RWPE1 (cell line): ENCODE measurements around the gene HDAC4.

ENCODE experiments used
- CTCF ChIA-PET: fragments of 350-600 bp; sonication (Branson Sonifier 250); formaldehyde crosslinking; extraction: SDS; loops from one replicate; lab custom pipeline; 2021; lab: Yijun Ruan, JAX
- POLR2A ChIA-PET: fragments of 400-600 bp; formaldehyde crosslinking; extraction: SDS; loops from one replicate; lab custom pipeline; 2020; ENCODE audit warnings: antibody characterized with exemption; ENCODE audit not compliant: low non-redundant PET; lab: Yijun Ruan, JAX
- DNase-seq: peaks from one replicate; pipeline ENCODE4 v3.0.0; 2012; ENCODE audit warnings: low spot score
- H3K27ac ChIP-seq: fragments of 450-650 bp; 2 replicates; pipeline ENCODE4 v1.5.1; 2017
- TF ChIP-seq, protein P1 (sequence below): fragments of 450-650 bp; conservative IDR thresholded peaks from 2 replicates; pipeline ENCODE4 v1.5.1; 2017; ENCODE audit warnings: low read depth, mild to moderate bottlenecking

HDAC4 gene

DNA sequence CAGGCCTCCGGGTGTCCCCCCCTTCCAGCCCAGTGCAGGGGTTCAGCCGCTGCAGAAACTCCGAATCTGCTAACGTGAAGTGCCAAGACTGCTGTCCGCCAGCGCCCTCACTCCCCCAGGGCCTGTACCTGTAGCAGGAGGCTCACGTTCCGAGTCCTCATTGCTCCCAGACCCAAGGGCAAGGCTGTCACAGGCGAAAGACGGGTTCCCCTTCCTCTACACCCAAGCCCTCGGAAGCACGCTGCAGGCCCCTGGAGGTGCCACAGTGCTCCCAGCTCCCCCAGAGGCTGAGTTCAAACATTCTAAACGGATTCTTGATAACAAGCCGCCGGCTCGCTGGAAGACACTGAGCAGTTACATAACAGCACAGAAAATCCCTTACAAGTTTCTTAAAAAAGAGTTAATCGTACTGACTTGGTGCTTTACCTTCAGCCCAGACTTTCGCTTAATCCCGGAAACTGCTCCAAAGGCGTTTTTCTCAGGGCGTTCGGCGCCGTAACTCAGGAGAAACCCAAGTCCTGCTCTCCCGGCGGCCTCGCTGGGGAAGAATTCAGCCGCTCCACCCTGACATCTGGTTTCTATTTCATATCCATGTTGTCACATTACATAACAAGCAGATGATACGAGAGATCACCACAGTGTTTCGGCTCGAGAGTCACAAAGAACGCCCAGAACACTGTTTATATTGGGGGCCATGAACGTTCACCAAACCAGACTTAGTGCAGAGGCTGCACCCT is 92.0 kb downstream of the HDAC4 start:
- H3K27ac ChIP-seq: no peak overlapping the region
- ChIA-PET POLR2A (no interaction called here), CTCF (interaction anchor here (0.6 kb wide), 1 partner anchor 181 kb away, joined by 3 read pairs; no protein-coding TSS in a partner anchor)
- TF ChIP-seq, protein P1, sequence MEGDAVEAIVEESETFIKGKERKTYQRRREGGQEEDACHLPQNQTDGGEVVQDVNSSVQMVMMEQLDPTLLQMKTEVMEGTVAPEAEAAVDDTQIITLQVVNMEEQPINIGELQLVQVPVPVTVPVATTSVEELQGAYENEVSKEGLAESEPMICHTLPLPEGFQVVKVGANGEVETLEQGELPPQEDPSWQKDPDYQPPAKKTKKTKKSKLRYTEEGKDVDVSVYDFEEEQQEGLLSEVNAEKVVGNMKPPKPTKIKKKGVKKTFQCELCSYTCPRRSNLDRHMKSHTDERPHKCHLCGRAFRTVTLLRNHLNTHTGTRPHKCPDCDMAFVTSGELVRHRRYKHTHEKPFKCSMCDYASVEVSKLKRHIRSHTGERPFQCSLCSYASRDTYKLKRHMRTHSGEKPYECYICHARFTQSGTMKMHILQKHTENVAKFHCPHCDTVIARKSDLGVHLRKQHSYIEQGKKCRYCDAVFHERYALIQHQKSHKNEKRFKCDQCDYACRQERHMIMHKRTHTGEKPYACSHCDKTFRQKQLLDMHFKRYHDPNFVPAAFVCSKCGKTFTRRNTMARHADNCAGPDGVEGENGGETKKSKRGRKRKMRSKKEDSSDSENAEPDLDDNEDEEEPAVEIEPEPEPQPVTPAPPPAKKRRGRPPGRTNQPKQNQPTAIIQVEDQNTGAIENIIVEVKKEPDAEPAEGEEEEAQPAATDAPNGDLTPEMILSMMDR: no peak
- DNase-seq: no peak

DNA sequence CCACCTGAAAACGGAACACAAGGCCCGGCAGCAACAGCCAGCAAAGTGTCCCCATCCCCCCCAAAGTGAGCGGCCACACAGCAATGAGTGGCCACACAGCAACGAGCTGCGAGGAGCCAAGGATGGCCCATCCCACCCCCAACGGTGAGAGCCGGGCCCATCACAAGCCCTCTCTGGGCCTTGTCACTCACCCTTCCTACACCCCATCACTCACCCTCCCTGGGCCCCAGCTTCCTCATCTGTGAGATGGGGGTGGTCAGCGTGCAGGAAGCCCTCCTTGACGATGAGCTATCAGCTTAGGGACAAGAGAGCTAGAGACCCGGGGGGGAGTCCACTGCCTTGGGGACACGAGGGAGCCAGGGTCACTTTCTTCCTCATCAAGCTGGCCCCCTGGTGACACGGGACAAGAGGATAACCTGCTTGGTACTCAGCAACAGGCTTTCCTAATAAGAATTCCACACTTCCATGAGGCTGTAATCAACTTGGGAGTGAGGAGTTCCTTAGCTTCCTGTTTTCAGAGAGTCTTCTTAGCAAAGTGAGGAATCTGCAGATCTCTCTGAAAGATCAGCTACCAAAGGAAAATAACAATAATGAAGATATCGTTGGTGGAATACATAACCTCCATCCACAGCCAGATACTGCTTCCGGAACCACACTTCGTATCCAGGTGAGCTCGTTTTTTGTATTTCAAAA is 92.8 kb downstream of the HDAC4 start:
- POLR2A ChIA-PET: no interaction called here
- H3K27ac ChIP-seq: no peak overlapping the region
- CTCF ChIA-PET: interaction anchor here (0.6 kb wide), 1 partner anchor 180 kb away, joined by 3 read pairs; no protein-coding TSS in a partner anchor
- no peak for DNase-seq
- TF ChIP-seq, protein P1: no peak

DNA sequence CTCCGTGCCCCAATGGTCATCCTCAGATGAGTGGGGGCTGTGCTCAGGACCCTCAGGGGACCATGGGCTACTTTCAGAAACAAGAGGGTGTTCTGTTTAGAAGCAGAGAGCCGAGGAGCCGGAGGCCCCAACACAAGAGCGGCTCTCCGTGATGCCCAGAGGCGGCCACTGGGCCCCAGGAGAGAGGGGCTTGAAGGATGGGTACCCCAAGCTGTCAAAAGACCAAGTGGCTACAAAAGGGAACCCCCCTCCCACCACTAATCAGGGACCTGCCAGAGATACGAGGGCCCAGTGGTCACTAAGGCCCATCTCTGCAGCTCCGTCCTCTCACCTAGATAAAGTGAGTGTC is 93.6 kb downstream of the HDAC4 start:
- no peak for DNase-seq
- ChIA-PET POLR2A (no interaction called here), CTCF (no interaction called here)
- TF ChIP-seq, protein P1: no peak
- no peak overlapping the region for H3K27ac ChIP-seq

DNA sequence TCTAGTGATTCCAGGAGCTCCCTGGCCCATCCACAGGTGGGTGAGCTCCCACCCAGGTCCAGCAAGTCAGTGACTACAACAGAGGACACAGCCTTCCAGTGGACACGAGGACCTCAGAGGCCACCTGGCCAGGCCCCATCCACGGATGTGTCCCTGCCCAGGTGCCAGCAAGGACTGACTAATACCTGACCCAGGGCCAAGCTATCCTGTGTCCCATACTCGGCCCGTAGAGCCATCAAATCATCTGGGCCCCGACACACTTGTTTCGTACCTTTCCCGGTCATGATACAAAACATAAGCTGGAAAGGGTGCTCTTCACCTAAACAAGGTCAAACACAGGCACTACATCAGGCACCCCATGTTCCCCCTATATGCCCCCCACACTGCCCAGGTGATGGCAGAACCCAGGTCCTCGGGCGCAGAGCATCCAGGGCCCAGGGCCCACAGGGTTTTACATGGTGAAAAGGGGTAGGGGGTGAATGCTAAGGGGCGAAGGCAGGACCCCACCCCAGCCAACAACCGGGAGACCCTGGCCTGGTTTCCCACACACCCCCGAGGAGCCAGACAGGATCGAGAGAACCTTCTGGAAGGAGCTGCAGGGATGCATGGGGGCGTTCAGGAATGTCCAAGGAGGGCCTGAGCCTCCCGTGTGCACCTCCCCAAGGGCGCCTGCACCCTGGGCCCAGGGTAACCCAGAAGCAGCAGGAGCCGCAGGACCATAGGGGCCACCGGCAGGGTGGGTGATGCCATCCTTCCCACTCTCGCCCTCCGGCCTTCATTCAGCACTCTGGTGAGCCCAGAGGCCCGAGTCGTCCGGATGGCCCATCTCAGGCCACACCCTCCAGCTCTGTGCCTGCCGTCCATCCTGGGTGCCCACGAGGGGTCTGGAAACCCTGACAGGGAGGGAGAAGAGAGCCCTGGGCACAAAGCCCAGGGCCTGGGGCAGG is 94.3 kb downstream of the HDAC4 start:
- TF ChIP-seq, protein P1: no peak
- no peak overlapping the region for H3K27ac ChIP-seq
- DNase-seq: no peak
- CTCF ChIA-PET: no interaction called here
- POLR2A ChIA-PET: no interaction called here

DNA sequence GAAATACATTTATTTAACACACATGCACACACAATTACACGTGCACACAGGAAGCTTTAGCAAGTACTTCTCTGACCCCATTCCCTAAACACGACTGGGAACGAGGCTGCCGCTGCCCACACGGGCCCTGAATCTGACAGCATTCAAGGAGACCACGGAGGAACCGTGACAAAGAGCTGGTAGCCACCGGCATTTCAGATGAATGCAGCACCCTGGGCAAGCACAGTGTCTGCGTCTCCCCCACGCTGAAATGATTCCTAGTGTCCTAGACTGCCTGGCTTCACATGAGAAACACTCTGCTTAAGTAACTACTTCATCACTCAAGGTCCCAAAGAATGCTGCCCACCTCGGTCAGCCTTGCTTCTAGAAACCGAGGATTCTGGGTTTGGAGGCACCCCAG is 95.0 kb downstream of the HDAC4 start:
- no peak overlapping the region for H3K27ac ChIP-seq
- TF ChIP-seq, protein P1: no peak
- POLR2A ChIA-PET: no interaction called here

DNA sequence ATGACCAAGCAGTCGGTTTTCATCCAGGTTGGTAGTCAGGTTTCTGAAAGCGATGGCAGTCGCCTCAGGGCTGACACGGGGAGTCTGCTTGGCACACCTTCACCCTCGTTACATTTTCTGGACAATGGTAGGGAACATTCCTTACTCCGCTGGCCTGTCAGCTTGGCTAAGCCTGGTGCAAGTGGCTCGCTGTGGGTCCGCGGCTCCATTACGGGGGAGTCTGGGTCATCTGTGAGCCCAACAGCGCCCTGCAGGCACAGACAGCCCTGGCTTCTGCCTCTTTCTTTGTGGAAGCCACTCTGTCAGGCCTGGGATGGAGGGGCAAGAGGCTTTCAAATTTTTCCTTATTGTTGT is 95.6 kb downstream of the HDAC4 start:
- DNase-seq: no peak

More for the DNA sequence above, 95.0 kb downstream of the HDAC4 start:
- no peak for DNase-seq
- CTCF ChIA-PET: no interaction called here

More for the DNA sequence above, 95.6 kb downstream of the HDAC4 start:
- CTCF ChIA-PET: no interaction called here
- TF ChIP-seq, protein P1: no peak
- H3K27ac ChIP-seq: no peak overlapping the region
- POLR2A ChIA-PET: no interaction called here
